ENCODE results near the gene FOSL2. TPM values are rescaled to one million over a fixed set of nuclear protein-coding genes. Genes with fewer than 3 reads are reported as not detected.
A peak's percentile ranks its signal among the peaks of the same experiment; 100 is the strongest.

The FOSL2 gene
- total RNA-seq, 1 experiment from 2014 or later = 53.7 TPM

GRCh38 chr2:28450901-28451565, 58.4 kb downstream of the FOSL2 start:
- no TSS peak for BruUV-seq (replicated peaks)
- intact Hi-C loops (cut with micrococcal nuclease; ENCODE audit: unreplicated experiment) = no loop called here
- DNase-seq = no peak

GRCh38 chr2:28451793-28452533, 59.3 kb downstream of the FOSL2 start:
- CTCF ChIA-PET = interaction anchor here (0.6 to 1.4 kb wide), 6 partner anchors 15 to 770 kb away, joined by 3 to 6 read pairs (median 4); no protein-coding TSS in a partner anchor
- peaks cover 24% of the 10 kb centered on the region for H3K4me1 Mint-ChIP-seq (ENCODE audit: low read depth, unreplicated experiment)
- no peak overlapping the region for H3K27ac Mint-ChIP-seq (ENCODE audit: unreplicated experiment)
- TF ChIP-seq, protein P1, sequence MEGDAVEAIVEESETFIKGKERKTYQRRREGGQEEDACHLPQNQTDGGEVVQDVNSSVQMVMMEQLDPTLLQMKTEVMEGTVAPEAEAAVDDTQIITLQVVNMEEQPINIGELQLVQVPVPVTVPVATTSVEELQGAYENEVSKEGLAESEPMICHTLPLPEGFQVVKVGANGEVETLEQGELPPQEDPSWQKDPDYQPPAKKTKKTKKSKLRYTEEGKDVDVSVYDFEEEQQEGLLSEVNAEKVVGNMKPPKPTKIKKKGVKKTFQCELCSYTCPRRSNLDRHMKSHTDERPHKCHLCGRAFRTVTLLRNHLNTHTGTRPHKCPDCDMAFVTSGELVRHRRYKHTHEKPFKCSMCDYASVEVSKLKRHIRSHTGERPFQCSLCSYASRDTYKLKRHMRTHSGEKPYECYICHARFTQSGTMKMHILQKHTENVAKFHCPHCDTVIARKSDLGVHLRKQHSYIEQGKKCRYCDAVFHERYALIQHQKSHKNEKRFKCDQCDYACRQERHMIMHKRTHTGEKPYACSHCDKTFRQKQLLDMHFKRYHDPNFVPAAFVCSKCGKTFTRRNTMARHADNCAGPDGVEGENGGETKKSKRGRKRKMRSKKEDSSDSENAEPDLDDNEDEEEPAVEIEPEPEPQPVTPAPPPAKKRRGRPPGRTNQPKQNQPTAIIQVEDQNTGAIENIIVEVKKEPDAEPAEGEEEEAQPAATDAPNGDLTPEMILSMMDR (IDR thresholded peaks at IDR 0.05; ENCODE audit: unreplicated experiment) = no peak
- no peak for DNase-seq
- BruUV-seq (replicated peaks) = no TSS peak
- no peaks in the 10 kb centered on the region for H3K27me3 Mint-ChIP-seq (ENCODE audit: unreplicated experiment)
- no peak overlapping the region for H3K4me3 Mint-ChIP-seq (ENCODE audit: low read depth, unreplicated experiment)
- intact Hi-C loops (cut with micrococcal nuclease; ENCODE audit: unreplicated experiment) = loop anchor here (1.0 kb wide), 1 partner anchor 749 kb away; no protein-coding TSS in a partner anchor
- no peaks in the 10 kb centered on the region for H3K9me3 Mint-ChIP-seq (ENCODE audit: low read depth, unreplicated experiment)
- H3K36me3 Mint-ChIP-seq (ENCODE audit: insufficient read depth, unreplicated experiment) = no peaks in the 10 kb centered on the region

More at GRCh38 chr2:28450901-28451565, 58.4 kb downstream of the FOSL2 start:
- TF ChIP-seq, protein P1 (IDR thresholded peaks at IDR 0.05; ENCODE audit: unreplicated experiment) = no peak
- H3K36me3 Mint-ChIP-seq (ENCODE audit: insufficient read depth, unreplicated experiment) = no peaks in the 10 kb centered on the region
- H3K4me3 Mint-ChIP-seq (ENCODE audit: low read depth, unreplicated experiment) = no peak overlapping the region
- H3K9me3 Mint-ChIP-seq (ENCODE audit: low read depth, unreplicated experiment) = no peaks in the 10 kb centered on the region
- peaks cover 27% of the 10 kb centered on the region for H3K4me1 Mint-ChIP-seq (ENCODE audit: low read depth, unreplicated experiment)
- CTCF ChIA-PET = no interaction called here
- H3K27me3 Mint-ChIP-seq (ENCODE audit: unreplicated experiment) = no peaks in the 10 kb centered on the region
- no peak overlapping the region for H3K27ac Mint-ChIP-seq (ENCODE audit: unreplicated experiment)

DNA sequence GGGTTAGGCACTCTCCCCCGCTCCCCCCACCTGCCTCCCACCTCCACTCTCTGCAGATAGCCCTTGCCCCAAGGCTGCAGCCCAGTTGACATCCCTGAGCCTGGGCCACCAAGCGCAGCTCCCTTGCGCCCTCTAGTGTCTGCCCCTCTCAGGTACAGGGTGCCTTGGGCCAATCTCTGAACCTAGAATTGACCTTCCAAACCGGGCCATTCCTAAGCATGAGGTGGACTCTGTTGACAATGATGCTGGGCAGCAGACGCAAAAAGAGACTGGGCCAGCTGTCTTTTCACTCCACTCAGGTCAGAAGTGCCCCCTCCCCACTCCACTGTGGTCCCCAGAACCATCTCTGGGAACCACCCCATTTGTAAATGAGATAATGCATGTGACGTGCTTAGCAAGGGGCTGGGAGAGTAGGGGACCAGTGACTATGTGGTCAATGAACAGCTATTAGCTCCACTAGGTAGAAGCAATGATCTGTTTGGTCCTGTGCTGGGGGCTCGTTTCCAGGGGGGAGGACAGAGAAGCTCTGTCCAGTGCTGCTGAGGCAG, 60.0 kb downstream of the FOSL2 start:
- peaks cover 24% of the 10 kb centered on the region for H3K4me1 Mint-ChIP-seq (ENCODE audit: low read depth, unreplicated experiment)
- CTCF ChIA-PET = interaction anchor here (0.6 to 1.4 kb wide), 6 partner anchors 16 to 771 kb away, joined by 3 to 6 read pairs (median 4); no protein-coding TSS in a partner anchor
- H3K36me3 Mint-ChIP-seq (ENCODE audit: insufficient read depth, unreplicated experiment) = no peaks in the 10 kb centered on the region
- no peaks in the 10 kb centered on the region for H3K27me3 Mint-ChIP-seq (ENCODE audit: unreplicated experiment)
- H3K9me3 Mint-ChIP-seq (ENCODE audit: low read depth, unreplicated experiment) = no peaks in the 10 kb centered on the region
- no TSS peak for BruUV-seq (replicated peaks)
- intact Hi-C loops (cut with micrococcal nuclease; ENCODE audit: unreplicated experiment) = loop anchor here (1.0 kb wide), 1 partner anchor 749 kb away; no protein-coding TSS in a partner anchor
- TF ChIP-seq, protein P1 (IDR thresholded peaks at IDR 0.05; ENCODE audit: unreplicated experiment) = peak; percentile 86
- H3K4me3 Mint-ChIP-seq (ENCODE audit: low read depth, unreplicated experiment) = no peak overlapping the region
- H3K27ac Mint-ChIP-seq (ENCODE audit: unreplicated experiment) = no peak overlapping the region
- DNase-seq = peak; percentile 85

DNA sequence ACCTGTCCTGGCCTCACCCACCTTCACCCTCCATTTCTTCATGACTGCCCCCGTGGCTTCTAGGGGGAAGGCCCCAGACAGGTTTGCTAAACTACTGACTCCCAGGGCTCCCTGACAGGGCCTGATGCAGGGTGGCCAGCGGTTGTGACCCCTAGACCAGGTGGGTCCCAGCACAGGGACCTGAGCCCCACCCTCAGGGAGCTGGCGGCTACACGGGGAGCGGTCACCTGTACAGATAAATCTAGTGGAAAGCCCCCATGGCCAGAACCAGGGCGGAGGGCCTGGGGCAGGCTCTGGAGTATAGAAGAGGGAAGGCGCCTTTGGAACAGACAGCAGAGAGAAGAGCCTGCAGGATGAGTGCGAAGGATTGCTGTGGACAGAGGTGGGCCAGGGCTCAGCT, 60.7 kb downstream of the FOSL2 start:
- Mint-ChIP-seq H3K27me3 (ENCODE audit: unreplicated experiment) (no peaks in the 10 kb centered on the region), H3K27ac (ENCODE audit: unreplicated experiment) (no peak overlapping the region), H3K4me3 (ENCODE audit: low read depth, unreplicated experiment) (no peak overlapping the region), H3K36me3 (ENCODE audit: insufficient read depth, unreplicated experiment) (no peaks in the 10 kb centered on the region), H3K9me3 (ENCODE audit: low read depth, unreplicated experiment) (no peaks in the 10 kb centered on the region), H3K4me1 (ENCODE audit: low read depth, unreplicated experiment) (peaks cover 21% of the 10 kb centered on the region)
- CTCF ChIA-PET = interaction anchor here (1.4 kb wide), 1 partner anchor 17 kb away, joined by 6 read pairs; no protein-coding TSS in a partner anchor
- no TSS peak for BruUV-seq (replicated peaks)
- intact Hi-C loops (cut with micrococcal nuclease; ENCODE audit: unreplicated experiment) = no loop called here
- no peak for DNase-seq
- TF ChIP-seq, protein P1 (IDR thresholded peaks at IDR 0.05; ENCODE audit: unreplicated experiment) = no peak
